Spleen (tissue), 11 donors: ENCODE data around the gene PHF3. TPM values are rescaled to one million over a fixed set of nuclear protein-coding genes. Genes with fewer than 3 reads are reported as not detected.

Experiments used
- DNase-seq: peaks from one replicate; pipeline ENCODE4 v3.0.0-alpha.2; 2020
- H3K27ac ChIP-seq, 8 donors: fragments of 200-600 bp; sonication (generic) in 7 of 8; 1 replicate in 4 of 8; 2 replicates in 4 of 8; pipeline versions ENCODE4 v1.5.0 to v1.8.0; 2016 to 2021; ENCODE audit warnings: inconsistent platforms in 4 of 8, mild to moderate bottlenecking in 4 of 8, moderate library complexity in 1 of 8
- H3K27me3 ChIP-seq, 7 donors: fragments of 200-600 bp; sonication (generic) in 6 of 7; replicated peaks in 1 of 7; 1 replicate in 4 of 7; 2 replicates in 3 of 7; pipeline versions ENCODE4 v1.5.0 to v1.8.0; 2016 to 2021; ENCODE audit warnings: inconsistent platforms in 3 of 7, mild to moderate bottlenecking in 1 of 7
- H3K36me3 ChIP-seq, 6 donors: fragments of 200-600 bp; sonication (generic) in 5 of 6; 1 replicate in 4 of 6; 2 replicates in 2 of 6; pipeline versions ENCODE4 v1.5.0 to v1.8.0; 2016 to 2021; ENCODE audit warnings: inconsistent platforms in 2 of 6
- H3K4me1 ChIP-seq, 6 donors: fragments of 200-600 bp; sonication (generic) in 5 of 6; 1 replicate in 3 of 6; 2 replicates in 3 of 6; pipeline versions ENCODE4 v1.5.0 to v1.8.0; 2016 to 2021; ENCODE audit warnings: inconsistent platforms in 3 of 6
- H3K4me3 ChIP-seq, 8 donors: fragments of 200-600 bp; sonication (generic) in 7 of 8; 1 replicate in 4 of 8; 2 replicates in 4 of 8; pipeline versions ENCODE4 v1.5.0 to v1.8.0; 2016 to 2021; ENCODE audit warnings: inconsistent platforms in 4 of 8, mild to moderate bottlenecking in 4 of 8, moderate library complexity in 2 of 8
- H3K9me3 ChIP-seq, 8 donors: fragments of 200-600 bp; sonication (generic) in 7 of 8; 1 replicate in 4 of 8; 2 replicates in 4 of 8; pipeline versions ENCODE4 v1.5.0 to v1.8.0; 2016 to 2021; ENCODE audit warnings: inconsistent platforms in 4 of 8
- POLR2A ChIP-seq, 3 donors: fragments of 450-650 bp; IDR thresholded peaks; one replicate each; pipeline ENCODE4 v1.5.1; 2017; ENCODE audit warnings: antibody characterized with exemption in 3 of 3, mild to moderate bottlenecking in 1 of 3
- POLR2AphosphoS5 ChIP-seq, 3 donors: sonication (generic); formaldehyde crosslinking; IDR thresholded peaks; one replicate each; pipeline ENCODE4 v1.5.1; 2017; ENCODE audit warnings: antibody characterized with exemption in 3 of 3
- WGBS, 5 donors: extraction: QIAGEN DNeasy Blood & Tissue Kit in 3 of 5; methylation state at CpG; one replicate each; pipeline versions ENCODE4 v1.1.5 to v1.1.7; 2013 to 2018; 5-methylcytosine and 5-hydroxymethylcytosine counted together
- intact Hi-C: fragments of 100-400 bp; cut with DNase I; formaldehyde crosslinking; loops from one replicate; pipeline ENCODE4 v1.15.0; 2023; ENCODE audit warnings: low total_unique reads
- polyA plus RNA-seq, 3 donors: library from polyadenylated mRNA; stranded (reverse); fragments of 200-250 nt; gene quantifications; one replicate each; pipeline ENCODE4 v1.2.1, GENCODE V29; 2013
- total RNA-seq, 7 donors: library from RNA; depleted of rRNA in 3 of 7; stranded (reverse); fragments of >200 nt in 3 of 7; fragmentation: NEBNext Ultra II Directional in 4 of 7; extraction: Animal tissue kit (Norgen Biotek cat#: 25700) in 4 of 7; gene quantifications; one replicate each; pipeline versions ENCODE4 v1.1.0 to v1.2.1, GENCODE V29; 2016 to 2021
- TF ChIP-seq, protein P1 (sequence below), 11 experiments: fragments of 200-600 bp in 7 of 11; fragments of 450-650 bp in 4 of 11; sonication (generic) in 4 of 11; IDR thresholded peaks in 8 of 11; conservative IDR thresholded peaks in 3 of 11; 1 replicate in 7 of 11; 2 replicates in 4 of 11; pipeline versions ENCODE4 v1.4.0 to v1.8.0; 2016 to 2021; ENCODE audit warnings: antibody characterized with exemption in 11 of 11, inconsistent platforms in 4 of 11, mild to moderate bottlenecking in 1 of 11
- donor health status: healthy with polysubstance abuse.
- donor health status: DM: no; HTN: no; CAD: no; lungs with moderate emphysema.
- donor health status: DM: no; HTN: no; CAD: no.
- donor health status: Bipolar disorder and iron deficiency.
- donor health status: healthy.
- donor health status: DM: no; HTN: no; CAD: no.
- donor health status: DM: yes; HTN: yes; CAD: no.

PHF3 gene
- total and polyA plus RNA-seq, 10 donors = 7.5 to 111 (median 71.8) TPM

DNA sequence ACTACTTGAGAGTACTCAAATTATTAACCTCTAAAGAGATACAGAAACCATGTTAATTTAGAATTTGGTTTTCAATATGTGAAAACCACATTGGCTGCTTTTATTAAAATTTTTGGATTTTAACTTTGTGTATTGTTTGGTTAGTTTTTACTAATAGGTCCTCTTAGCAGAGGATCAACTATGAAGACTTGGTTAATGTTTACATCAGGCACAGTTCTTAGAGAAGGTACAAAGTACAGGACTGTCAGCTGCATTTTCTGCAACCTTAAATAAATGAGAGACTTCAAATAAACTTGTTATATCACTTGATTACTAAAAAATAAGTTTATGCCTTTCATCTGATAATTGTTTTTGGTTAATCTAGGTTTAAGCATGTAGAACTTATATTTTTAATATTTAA lies 89.1 kb downstream of the PHF3 start:
- H3K36me3 ChIP-seq = no peaks in the 10 kb centered on the region
- no peak for DNase-seq
- no peaks in the 10 kb centered on the region for H3K4me1 ChIP-seq
- intact Hi-C loops = no loop called here
- no peak overlapping the region for H3K4me3 ChIP-seq
- no peak overlapping the region for H3K27ac ChIP-seq
- H3K9me3 ChIP-seq = no peaks in the 10 kb centered on the region
- H3K27me3 ChIP-seq = no peaks in the 10 kb centered on the region
- TF ChIP-seq POLR2AphosphoS5 (IDR thresholded peaks at IDR 0.05) = no peak
- TF ChIP-seq, protein P1, sequence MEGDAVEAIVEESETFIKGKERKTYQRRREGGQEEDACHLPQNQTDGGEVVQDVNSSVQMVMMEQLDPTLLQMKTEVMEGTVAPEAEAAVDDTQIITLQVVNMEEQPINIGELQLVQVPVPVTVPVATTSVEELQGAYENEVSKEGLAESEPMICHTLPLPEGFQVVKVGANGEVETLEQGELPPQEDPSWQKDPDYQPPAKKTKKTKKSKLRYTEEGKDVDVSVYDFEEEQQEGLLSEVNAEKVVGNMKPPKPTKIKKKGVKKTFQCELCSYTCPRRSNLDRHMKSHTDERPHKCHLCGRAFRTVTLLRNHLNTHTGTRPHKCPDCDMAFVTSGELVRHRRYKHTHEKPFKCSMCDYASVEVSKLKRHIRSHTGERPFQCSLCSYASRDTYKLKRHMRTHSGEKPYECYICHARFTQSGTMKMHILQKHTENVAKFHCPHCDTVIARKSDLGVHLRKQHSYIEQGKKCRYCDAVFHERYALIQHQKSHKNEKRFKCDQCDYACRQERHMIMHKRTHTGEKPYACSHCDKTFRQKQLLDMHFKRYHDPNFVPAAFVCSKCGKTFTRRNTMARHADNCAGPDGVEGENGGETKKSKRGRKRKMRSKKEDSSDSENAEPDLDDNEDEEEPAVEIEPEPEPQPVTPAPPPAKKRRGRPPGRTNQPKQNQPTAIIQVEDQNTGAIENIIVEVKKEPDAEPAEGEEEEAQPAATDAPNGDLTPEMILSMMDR (IDR thresholded peaks at IDR 0.05 in 8 of 11, conservative IDR thresholded peaks at IDR 0.05 in 3 of 11) = no peak
- no peak for TF ChIP-seq POLR2A (IDR thresholded peaks at IDR 0.05)

- no peak for DNase-seq
- H3K36me3 ChIP-seq = no peaks in the 10 kb centered on the region
- no peaks in the 10 kb centered on the region for H3K9me3 ChIP-seq
- H3K4me1 ChIP-seq = no peaks in the 10 kb centered on the region
- intact Hi-C loops = no loop called here
- TF ChIP-seq POLR2A (IDR thresholded peaks at IDR 0.05) (no peak), POLR2AphosphoS5 (IDR thresholded peaks at IDR 0.05) (no peak)
- TF ChIP-seq, protein P1 (IDR thresholded peaks at IDR 0.05 in 8 of 11, conservative IDR thresholded peaks at IDR 0.05 in 3 of 11) = no peak
- no peak overlapping the region for H3K4me3 ChIP-seq
- H3K27ac ChIP-seq = no peak overlapping the region
- no peaks in the 10 kb centered on the region for H3K27me3 ChIP-seq
These were observed 94.7 kb downstream of the PHF3 start for GRCh38 chr6:63730311-63730710.

DNA sequence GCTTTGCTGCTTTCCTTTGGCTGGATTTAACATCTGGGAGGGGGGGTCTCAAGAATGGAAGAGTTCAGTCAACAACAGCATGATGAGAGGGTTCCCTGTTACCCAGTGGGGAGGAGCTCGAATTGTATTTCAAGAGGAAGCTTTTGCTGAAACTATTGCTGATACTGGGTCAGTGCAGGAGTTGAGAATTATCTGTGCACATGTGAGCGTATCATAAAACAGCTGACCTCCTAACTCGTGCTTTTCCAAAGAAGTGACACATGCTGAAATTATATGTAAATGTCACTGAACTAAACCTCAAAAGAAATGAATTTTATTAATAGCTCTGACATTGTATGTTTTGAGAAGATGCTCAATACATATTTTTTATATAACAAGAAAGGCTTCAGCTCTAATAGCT lies 96.3 kb downstream of the PHF3 start:
- Histone ChIP-seq H3K27ac (no peak overlapping the region), H3K4me1 (no peaks in the 10 kb centered on the region), H3K27me3 (no peaks in the 10 kb centered on the region), H3K36me3 (no peaks in the 10 kb centered on the region), H3K4me3 (no peak overlapping the region), H3K9me3 (peaks cover 0 to 8% (median 0%) of the 10 kb centered on the region in 8 donors)
- intact Hi-C loops = no loop called here
- no peak for DNase-seq
- TF ChIP-seq, protein P1 (IDR thresholded peaks at IDR 0.05 in 8 of 11, conservative IDR thresholded peaks at IDR 0.05 in 3 of 11) = no peak
- no peak for TF ChIP-seq POLR2A (IDR thresholded peaks at IDR 0.05)
- no peak for TF ChIP-seq POLR2AphosphoS5 (IDR thresholded peaks at IDR 0.05)
- 90 to 96% (median 95%) methylated on average over 3 of the region's 3 CpGs for WGBS, 5 donors

DNA sequence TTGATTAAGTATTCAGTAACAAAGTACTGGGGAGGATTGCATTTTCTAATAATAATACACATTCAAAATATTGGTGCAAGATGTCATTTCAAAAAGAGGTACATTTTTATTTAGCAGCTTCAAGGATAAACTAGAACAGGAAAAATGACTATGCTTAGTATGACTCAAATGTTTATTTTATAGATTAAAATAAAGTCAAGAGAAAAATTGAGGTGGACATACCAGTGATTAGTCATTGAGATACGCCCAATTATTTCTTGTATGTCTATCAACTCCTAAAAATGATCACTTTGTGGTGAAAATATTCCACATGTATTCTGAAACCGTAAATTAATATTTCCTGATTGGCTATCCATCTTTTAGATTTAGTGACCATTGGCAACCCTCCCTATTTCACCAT lies 96.7 kb downstream of the PHF3 start:
- Histone ChIP-seq H3K36me3 (no peaks in the 10 kb centered on the region), H3K27me3 (no peaks in the 10 kb centered on the region), H3K9me3 (peaks cover 0 to 9% (median 0%) of the 10 kb centered on the region in 8 donors), H3K4me1 (no peaks in the 10 kb centered on the region), H3K4me3 (no peak overlapping the region), H3K27ac (no peak overlapping the region)
- intact Hi-C loops = no loop called here
- TF ChIP-seq, protein P1 (IDR thresholded peaks at IDR 0.05 in 8 of 11, conservative IDR thresholded peaks at IDR 0.05 in 3 of 11) = no peak
- TF ChIP-seq POLR2AphosphoS5 (IDR thresholded peaks at IDR 0.05) = no peak
- no peak for TF ChIP-seq POLR2A (IDR thresholded peaks at IDR 0.05)
- WGBS, 5 donors = 75 to 95% (median 92%) methylated on average over 2 of the region's 2 CpGs
- no peak for DNase-seq
